ENCODE measurements around the gene POTEI.
"Not testable (repeated sequence)": the region's sequence is repeated elsewhere in the genome, so short reads cannot be mapped to it uniquely, and the experiment has no call there.

The POTEI gene

DNA sequence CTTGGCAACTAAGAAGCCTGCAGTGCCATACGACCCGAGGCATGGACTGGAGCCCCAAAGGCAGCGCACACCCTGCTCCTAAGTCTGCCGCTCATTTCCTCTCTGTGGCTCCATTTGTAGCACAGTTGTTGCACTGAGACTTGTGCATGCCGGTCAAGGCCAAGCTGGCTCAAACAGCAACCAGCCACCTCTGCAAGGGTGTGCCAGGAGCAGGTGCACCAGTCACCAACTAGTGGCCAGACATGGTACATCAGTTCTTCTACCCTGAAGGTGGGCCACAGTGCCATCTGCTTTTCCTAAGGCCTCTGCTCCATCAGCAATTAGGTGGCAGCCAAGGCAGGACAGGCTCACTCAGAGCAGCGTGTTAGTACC lies 54.4 kb downstream of the POTEI start:
- not testable (repeated sequence) for FAIRE-seq

DNA sequence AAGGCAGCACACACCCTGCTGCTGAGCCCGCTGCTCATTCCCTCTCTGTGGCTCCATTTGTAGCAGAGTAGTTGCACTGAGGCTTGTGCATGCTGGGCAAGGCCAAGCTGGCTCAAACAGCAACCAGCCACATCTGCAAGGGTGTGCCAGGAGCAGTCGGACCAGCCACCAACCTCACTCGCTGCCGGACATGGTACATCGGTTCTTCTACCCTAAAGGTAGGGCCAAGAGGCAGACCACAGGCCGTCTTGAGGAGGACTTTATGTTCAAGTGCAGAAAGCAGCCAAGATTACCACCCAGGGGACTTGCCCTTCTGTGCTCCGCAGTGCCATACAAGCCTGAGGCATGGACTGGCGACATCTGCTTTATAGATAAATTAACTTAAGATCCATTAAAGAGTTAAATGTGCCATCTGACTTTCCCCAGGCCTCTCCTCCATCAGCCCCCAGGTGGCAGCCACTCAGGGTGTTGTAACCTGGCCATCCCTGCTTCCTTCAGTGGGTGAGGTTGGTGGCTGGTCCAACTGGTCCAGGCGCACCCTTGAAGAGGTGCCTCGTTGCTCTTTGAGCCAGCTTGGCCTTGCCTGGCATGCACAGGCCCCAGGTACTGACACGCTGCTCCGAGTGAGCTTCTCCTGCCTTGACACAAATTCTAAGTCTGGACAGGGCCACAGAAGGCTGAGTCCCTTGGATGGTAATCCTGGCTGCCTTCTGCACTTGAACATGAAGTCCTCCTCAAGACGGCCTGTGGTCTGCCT lies 55.0 kb downstream of the POTEI start:
- not testable (repeated sequence) for FAIRE-seq

DNA sequence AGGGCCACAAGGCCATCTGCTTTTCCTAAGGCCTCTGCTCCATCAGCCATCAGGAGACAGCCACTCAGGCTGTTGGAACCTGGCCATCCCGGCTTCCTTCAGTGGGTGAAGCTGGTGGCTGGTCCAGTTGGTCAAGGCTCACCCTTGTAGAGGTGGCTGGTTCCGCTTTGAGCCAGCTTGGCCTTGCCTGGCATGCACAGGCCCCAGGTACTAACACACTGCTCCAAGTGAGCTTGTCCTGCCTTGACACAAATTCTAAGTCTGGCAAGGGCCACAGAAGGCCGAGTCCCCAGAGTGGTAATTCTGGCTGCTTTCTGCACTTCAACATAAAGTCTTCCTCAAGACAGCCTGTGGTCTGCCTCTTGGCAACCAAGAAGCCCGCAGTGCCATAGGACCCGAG lies 56.2 kb downstream of the POTEI start:
- FAIRE-seq = not testable (repeated sequence)

DNA sequence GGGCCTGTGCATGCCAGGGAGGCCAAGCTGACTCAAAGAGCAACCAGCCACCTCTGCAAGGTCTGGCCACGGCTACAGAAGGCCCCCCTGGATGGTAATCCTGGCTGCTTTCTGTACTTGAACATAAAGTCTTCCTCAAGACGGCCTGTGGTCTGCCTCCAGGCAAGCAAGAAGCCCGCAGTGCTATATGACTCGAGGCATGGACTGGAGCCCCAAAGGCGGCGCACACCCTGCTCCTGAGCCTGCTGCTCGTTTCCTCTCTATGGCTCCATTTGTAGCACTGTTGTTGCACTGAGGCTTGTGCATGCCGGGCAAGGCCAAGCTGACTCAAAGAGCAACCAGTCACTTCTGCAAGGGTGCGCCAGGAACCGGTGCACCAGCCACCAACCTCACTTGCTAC lies 57.3 kb downstream of the POTEI start:
- FAIRE-seq = not testable (repeated sequence)

DNA sequence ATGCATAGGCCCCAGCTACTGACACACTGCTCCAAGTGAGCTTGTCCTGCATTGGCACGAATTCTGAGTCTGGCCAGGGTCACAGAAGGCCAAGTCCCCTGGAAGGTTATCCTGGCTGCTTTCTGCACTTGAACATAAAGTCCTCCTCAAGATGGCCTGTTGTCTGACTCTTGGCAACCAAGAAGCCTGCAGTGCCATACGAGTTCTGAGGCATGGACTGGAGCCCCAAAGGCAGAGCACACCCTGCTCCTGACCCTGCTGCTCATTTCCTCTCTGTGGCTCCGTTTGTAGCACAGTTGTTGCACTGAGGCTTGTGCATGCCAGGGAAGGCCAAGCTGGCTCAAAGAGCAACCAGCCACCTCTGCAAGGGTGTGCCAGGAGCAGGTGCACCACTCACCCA lies 57.9 kb downstream of the POTEI start:
- FAIRE-seq = not testable (repeated sequence)

DNA sequence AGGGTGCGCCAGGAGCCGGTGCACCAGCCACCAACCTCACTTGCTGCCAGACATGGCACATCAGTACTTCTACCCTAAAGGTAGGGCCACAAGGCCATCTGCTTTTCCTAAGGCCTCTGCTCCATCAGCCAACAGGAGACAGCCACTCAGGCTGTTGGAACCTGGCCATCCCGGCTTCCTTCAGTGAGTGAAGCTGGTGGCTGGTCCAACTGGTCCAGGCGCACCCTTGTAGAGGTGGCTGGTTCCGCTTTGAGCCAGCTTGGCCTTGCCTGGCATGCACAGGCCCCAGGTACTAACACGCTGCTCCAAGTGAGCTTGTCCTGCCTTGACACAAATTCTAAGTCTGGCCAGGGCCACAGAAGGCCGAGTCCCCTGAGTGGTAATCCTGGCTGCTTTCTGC lies 58.8 kb downstream of the POTEI start:
- FAIRE-seq = not testable (repeated sequence)

DNA sequence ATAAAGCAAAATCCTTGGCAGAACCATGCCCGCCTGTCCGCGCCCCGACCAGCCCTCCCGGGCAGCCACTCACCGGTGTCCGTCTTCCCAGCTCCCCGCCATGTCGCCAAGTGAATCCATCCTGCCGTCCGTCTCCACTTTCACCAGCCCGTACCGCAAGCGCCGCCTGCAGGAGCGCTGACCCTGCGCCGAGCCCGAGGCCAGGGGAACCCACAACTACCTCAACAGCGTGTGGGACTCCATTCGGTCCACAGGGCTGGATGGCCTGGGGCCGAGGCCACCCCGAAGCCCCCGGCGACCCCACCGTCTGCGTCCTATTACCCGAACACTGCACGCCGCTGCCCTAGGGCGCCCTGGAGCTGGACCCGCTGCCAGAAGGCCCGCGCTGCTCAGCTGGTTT lies 81.5 kb downstream of the POTEI start:
- not testable (repeated sequence) for FAIRE-seq

DNA sequence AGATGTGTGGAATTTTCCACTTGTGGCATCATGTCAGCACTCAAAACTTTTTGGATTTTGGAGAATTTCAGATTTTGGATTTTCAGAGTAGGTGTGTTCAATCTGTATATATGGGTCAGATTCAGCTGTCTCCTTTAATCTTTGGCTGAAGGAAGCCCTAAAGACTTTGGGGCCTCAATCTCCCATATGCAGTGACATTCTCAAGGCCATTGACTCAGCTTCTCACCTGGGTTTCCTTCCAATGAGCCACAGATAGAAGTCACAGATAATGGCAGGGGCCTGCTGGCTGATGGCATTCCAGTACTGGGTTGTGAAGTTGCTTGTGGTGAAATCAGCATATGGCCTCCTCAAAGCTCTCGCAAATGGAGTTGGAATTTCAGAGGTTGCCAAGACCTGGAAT lies 90.3 kb downstream of the POTEI start:
- FAIRE-seq = not testable (repeated sequence)

DNA sequence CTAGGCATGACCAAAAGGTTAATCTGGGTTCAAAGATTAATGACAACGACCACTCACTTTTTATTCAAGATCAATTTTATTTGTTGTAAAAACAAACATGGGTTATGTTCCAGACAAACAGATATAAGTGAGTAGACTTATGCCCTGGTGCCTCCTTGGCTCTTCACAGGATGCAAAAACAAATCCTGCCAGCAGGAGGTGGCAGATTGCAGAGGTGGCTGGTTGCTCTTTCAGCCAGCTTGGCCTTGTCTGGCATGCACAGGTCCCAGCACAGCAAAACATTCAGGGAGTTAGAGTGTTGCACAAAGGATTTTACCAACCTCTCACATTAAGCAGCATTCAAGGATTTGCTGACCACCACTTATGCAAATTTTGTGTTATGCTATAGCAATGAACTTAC lies 92.4 kb downstream of the POTEI start:
- FAIRE-seq = not testable (repeated sequence)

All from endometrium (tissue), 2 donors.